A673 (cell line): ENCODE results near the gene CAPN8.

Experiments used
- EZH2 ChIP-seq: fragments of 200-600 bp; sonication (generic); IDR thresholded peaks from 2 replicates; pipeline ENCODE4 v1.6.1; 2017; ENCODE audit warnings: borderline replicate concordance, low read depth, mild to moderate bottlenecking, mixed read lengths, antibody characterized with exemption, low read length; ENCODE audit not compliant: poor library complexity, severe bottlenecking
- TF ChIP-seq, protein P1 (sequence below): fragments of 300-800, 200-600 bp; sonication (generic); conservative IDR thresholded peaks from 2 replicates; pipeline ENCODE4 v1.5.1; 2017; ENCODE audit warnings: low read depth, mild to moderate bottlenecking, antibody characterized with exemption, low read length, moderate library complexity, mixed read lengths

GRCh38 chr1:223557130-223557475 is 108.4 kb downstream of the CAPN8 start:
- TF ChIP-seq, protein P1, sequence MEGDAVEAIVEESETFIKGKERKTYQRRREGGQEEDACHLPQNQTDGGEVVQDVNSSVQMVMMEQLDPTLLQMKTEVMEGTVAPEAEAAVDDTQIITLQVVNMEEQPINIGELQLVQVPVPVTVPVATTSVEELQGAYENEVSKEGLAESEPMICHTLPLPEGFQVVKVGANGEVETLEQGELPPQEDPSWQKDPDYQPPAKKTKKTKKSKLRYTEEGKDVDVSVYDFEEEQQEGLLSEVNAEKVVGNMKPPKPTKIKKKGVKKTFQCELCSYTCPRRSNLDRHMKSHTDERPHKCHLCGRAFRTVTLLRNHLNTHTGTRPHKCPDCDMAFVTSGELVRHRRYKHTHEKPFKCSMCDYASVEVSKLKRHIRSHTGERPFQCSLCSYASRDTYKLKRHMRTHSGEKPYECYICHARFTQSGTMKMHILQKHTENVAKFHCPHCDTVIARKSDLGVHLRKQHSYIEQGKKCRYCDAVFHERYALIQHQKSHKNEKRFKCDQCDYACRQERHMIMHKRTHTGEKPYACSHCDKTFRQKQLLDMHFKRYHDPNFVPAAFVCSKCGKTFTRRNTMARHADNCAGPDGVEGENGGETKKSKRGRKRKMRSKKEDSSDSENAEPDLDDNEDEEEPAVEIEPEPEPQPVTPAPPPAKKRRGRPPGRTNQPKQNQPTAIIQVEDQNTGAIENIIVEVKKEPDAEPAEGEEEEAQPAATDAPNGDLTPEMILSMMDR = no peak
- no peak for TF ChIP-seq EZH2
